GM12878 (cell line): ENCODE measurements around the gene POLE3. TPM values are rescaled to one million over a fixed set of nuclear protein-coding genes. Genes with fewer than 3 reads are reported as not detected.

Experiments used
- ATAC-seq: fragments of 200-7000 bp; cut with Tn5 transposase; 3 replicates; pipeline ENCODE4 v1.9.1; 2020; ENCODE audit warnings: mild to moderate bottlenecking, moderate library complexity
- BruUV-seq: library from RNA; stranded (reverse); fragments of 400-500 nt; replicated peaks from 2 replicates; lab custom pipeline; 2021; lab: Mats Ljungman, UMichigan
- CTCF ChIA-PET: fragments of 300-600 bp; sonication (Branson Sonifier 250); formaldehyde crosslinking; extraction: SDS; loops from one replicate; lab custom pipeline; 2021; ENCODE audit warnings: inconsistent platforms; lab: Yijun Ruan, JAX
- POLR2A ChIA-PET: fragments of 350-600 bp; formaldehyde crosslinking; extraction: SDS; loops from one replicate; lab custom pipeline; 2021; ENCODE audit warnings: inconsistent platforms; lab: Charles Lee
- RAD21 ChIA-PET: fragments of 300-600 bp; sonication (Branson Sonifier 250); formaldehyde crosslinking; loops from one replicate; lab custom pipeline; 2023; ENCODE audit warnings: antibody characterized with exemption; ENCODE audit not compliant: unreplicated experiment; lab: Charles Lee
- SMC1A ChIA-PET: fragments of 300-600 bp; sonication (Branson Sonifier 250); formaldehyde crosslinking; loops from one replicate; lab custom pipeline; 2023; ENCODE audit not compliant: unreplicated experiment, uncharacterized antibody; lab: Charles Lee
- DNase-seq: peaks from one replicate; pipeline ENCODE4 v3.0.0-alpha.2; 2011; ENCODE audit warnings: low read depth, low spot score
- FAIRE-seq: peaks from 3 replicates; lab custom pipeline; 2011; peaks lifted over from hg19 to GRCh38; lab: Jason Lieb, UNC
- H2AFZ ChIP-seq: 2 replicates; pipeline ENCODE4 v1.6.0; 2011; ENCODE audit warnings: low read depth, low read length, control low read depth; ENCODE audit not compliant: control insufficient read depth
- H3K27ac ChIP-seq: 2 replicates; pipeline ENCODE4 v1.5.1; 2011; ENCODE audit warnings: control low read depth; ENCODE audit not compliant: control insufficient read depth, insufficient read depth
- H3K27me3 ChIP-seq, 2 experiments: replicated peaks in 1 of 2; 2 replicates each; pipeline versions ENCODE4 v1.6.0 to v1.6.1; 2011; ENCODE audit warnings: low read length in 1 of 2; ENCODE audit not compliant: control insufficient read depth in 2 of 2, insufficient read depth in 2 of 2
- H3K36me3 ChIP-seq, 2 experiments: 2 replicates each; pipeline ENCODE4 v1.5.1; 2011; ENCODE audit warnings: low read length in 1 of 2; ENCODE audit not compliant: control insufficient read depth in 2 of 2, insufficient read depth in 2 of 2
- H3K4me1 ChIP-seq: 2 replicates; pipeline ENCODE4 v1.6.1; 2011; ENCODE audit warnings: mild to moderate bottlenecking, low read length, moderate library complexity, mixed read lengths; ENCODE audit not compliant: control insufficient read depth, insufficient read depth
- H3K4me2 ChIP-seq: 2 replicates; pipeline ENCODE4 v1.6.0; 2011; ENCODE audit warnings: control low read depth; ENCODE audit not compliant: control insufficient read depth, insufficient read depth
- H3K4me3 ChIP-seq: fragments of 200-600 bp; sonication (generic); 2 replicates; pipeline ENCODE4 v1.5.1; 2016
- H3K79me2 ChIP-seq: 2 replicates; pipeline ENCODE4 v1.6.0; 2011; ENCODE audit warnings: low read length; ENCODE audit not compliant: control insufficient read depth, insufficient read depth
- H3K9ac ChIP-seq: 2 replicates; pipeline ENCODE4 v1.8.0; 2011; ENCODE audit warnings: low read length, control low read depth, mixed read lengths; ENCODE audit not compliant: control insufficient read depth, insufficient read depth
- H3K9me3 ChIP-seq: replicated peaks from 3 replicates; pipeline ENCODE4 v1.5.1; 2011; ENCODE audit warnings: mild to moderate bottlenecking, low read length; ENCODE audit not compliant: control insufficient read depth, insufficient read depth
- H4K20me1 ChIP-seq: 2 replicates; pipeline ENCODE4 v1.6.0; 2011; ENCODE audit not compliant: control insufficient read depth, insufficient read depth
- CHD1 ChIP-seq: IDR thresholded peaks from 2 replicates; pipeline ENCODE4 v1.6.1; 2012; ENCODE audit warnings: low read depth, low read length, improper control_type of control experiment
- CHD2 ChIP-seq: IDR thresholded peaks from 2 replicates; pipeline ENCODE4 v1.6.1; 2011; ENCODE audit warnings: low read depth, low read length, improper control_type of control experiment, borderline replicate concordance
- KLF5 ChIP-seq: fragments of 450-650 bp; IDR thresholded peaks from 2 replicates; pipeline ENCODE4 v1.6.1; 2014; ENCODE audit warnings: mild to moderate bottlenecking; ENCODE audit not compliant: partially characterized antibody
- POU2F2 ChIP-seq: IDR thresholded peaks from 3 replicates; pipeline ENCODE4 v1.6.1; 2011; ENCODE audit warnings: low read depth, mild to moderate bottlenecking, low read length, borderline replicate concordance
- RCOR1 ChIP-seq: conservative IDR thresholded peaks from 2 replicates; pipeline ENCODE4 v1.6.1; 2012; ENCODE audit warnings: low read depth, low read length, improper control_type of control experiment
- WGBS: methylation state at CpG from one replicate; pipeline ENCODE4 v1.1.6; 2016; ENCODE audit warnings: low lambda C conversion rate; ENCODE audit not compliant: insufficient replicate concordance, insufficient coverage; ENCODE audit errors: missing lambda C conversion rate; 5-methylcytosine and 5-hydroxymethylcytosine counted together
- in situ Hi-C: fragments of 300-500 bp; cut with MboI; formaldehyde crosslinking; loops from 9 replicates; pipeline ENCODE4 v1.14.3; 2018; ENCODE audit warnings: mixed read lengths
- intact Hi-C: fragments of 100-400 bp; cut with micrococcal nuclease; formaldehyde crosslinking; loops from one replicate; pipeline ENCODE4 v1.14.2; 2022; ENCODE audit not compliant: unreplicated experiment
- polyA plus RNA-seq, 11 experiments: library from polyadenylated mRNA; depleted of rRNA in 4 of 11; unstranded in 6 of 11; stranded (reverse) in 5 of 11; fragments of >200 nt; fragmentation: Nextera tagmentation in 4 of 11; fragmentation: Illumina TruSeq in 1 of 11; extraction: Ambion mirVana in 4 of 11; extraction: Trizol in 1 of 11; gene quantifications; 1 replicate in 1 of 11; 2 replicates in 10 of 11; pipeline versions ENCODE4 v1.2.1 to v1.2.3, GENCODE V29; 2011 to 2016; ENCODE audit warnings: inconsistent platforms in 2 of 11, missing spikeins in 2 of 11, low read depth in 1 of 11
- total RNA-seq, 4 experiments: library from RNA; depleted of rRNA in 3 of 4; stranded (reverse); fragments of >200 nt in 3 of 4; fragmentation: Illumina TruSeq in 1 of 4; extraction: Trizol in 1 of 4; gene quantifications; 2 replicates each; pipeline versions ENCODE4 v1.2.1 to v1.2.3, GENCODE V29; 2013 to 2021
- TF ChIP-seq, protein P1 (sequence below): IDR thresholded peaks from 2 replicates; pipeline ENCODE4 v1.6.1; 2012; ENCODE audit warnings: low read depth, low read length, improper control_type of control experiment
- TF ChIP-seq, protein P2 (sequence below): fragments of 450-650 bp; formaldehyde crosslinking; IDR thresholded peaks from 2 replicates; pipeline ENCODE4 v1.4.0; 2022; ENCODE audit warnings: mild to moderate bottlenecking, moderate library complexity

POLE3 gene
- total and polyA plus RNA-seq, 10 of the 15 experiments (the other 5 are each of a cell fraction or from before 2014, with no cell fraction given): 40.8 to 116 (median 80.2) TPM

DNA sequence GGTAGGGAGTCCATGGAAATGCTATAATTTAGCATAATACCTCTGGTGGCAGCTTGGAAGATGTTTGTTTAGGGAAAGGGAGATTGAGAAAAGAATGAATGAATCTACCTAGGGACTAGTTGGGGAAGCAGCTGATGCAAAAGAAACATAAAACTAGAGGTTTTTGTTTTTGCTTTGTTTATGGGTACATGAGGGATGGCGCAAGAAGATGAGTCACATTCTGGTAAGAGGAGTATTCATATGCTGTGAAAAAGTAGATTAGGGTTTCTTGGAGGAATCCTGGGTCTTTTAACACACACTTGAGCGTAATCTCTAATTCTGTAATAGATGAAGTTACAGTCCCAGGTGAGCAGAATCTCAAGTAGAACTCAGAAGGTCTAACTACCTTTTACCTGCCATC, 17.2 kb upstream of the POLE3 start:
- Histone ChIP-seq H4K20me1 (no peaks in the 10 kb centered on the region), H3K27me3 (no peaks in the 10 kb centered on the region), H3K36me3 (no peaks in the 10 kb centered on the region), H3K4me1 (no peaks in the 10 kb centered on the region), H3K9me3 (no peaks in the 10 kb centered on the region), H3K4me2 (no peak overlapping the region), H3K79me2 (no peaks in the 10 kb centered on the region), H2AFZ (no peak overlapping the region), H3K27ac (no peak overlapping the region), H3K9ac (no peak overlapping the region), H3K4me3 (no peak overlapping the region)
- TF ChIP-seq POU2F2 (no peak), KLF5 (no peak)
- no TSS peak for BruUV-seq
- intact Hi-C loops: no loop called here
- CTCF ChIA-PET: interaction anchor here (0.8 to 1.0 kb wide), 3 partner anchors 18 to 229 kb away, joined by 3 read pairs; partner anchors contain the start of gene ALAD
- SMC1A ChIA-PET: interaction anchor here (0.7 kb wide), 1 partner anchor 153 kb away, joined by 3 read pairs; the partner anchor contains the start of gene CDC26
- RAD21 ChIA-PET: no interaction called here
- FAIRE-seq: no peak
- WGBS: 69% methylated on average over 2 of the region's 2 CpGs
- DNase-seq: no peak
- no peak for ATAC-seq
- in situ Hi-C loops: no loop called here
- POLR2A ChIA-PET: no interaction called here

DNA sequence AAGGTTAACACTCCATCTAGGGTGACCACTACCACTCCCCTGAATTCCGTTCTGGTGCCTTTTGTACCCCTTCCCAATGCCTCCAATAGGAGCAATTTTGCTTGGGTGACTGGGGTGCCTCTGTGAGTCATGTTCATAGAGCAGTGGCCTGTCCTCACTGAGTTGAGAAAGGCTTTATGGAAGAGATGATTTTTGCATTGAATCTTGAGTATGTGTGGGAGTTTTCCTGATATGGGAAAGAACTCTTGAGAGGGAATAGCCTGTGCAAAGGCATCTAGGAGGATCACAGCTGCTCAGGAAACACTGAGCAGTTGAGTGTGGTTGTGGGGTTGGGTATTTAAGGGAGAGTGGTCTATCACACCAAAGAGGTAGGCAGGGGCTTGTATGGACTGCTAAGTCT, 16.2 kb upstream of the POLE3 start:
- Histone ChIP-seq H3K79me2 (no peaks in the 10 kb centered on the region), H3K9me3 (no peaks in the 10 kb centered on the region), H3K4me3 (no peak overlapping the region), H4K20me1 (no peaks in the 10 kb centered on the region), H3K4me1 (no peaks in the 10 kb centered on the region), H3K4me2 (no peak overlapping the region), H3K9ac (no peak overlapping the region), H2AFZ (no peak overlapping the region), H3K27ac (no peak overlapping the region), H3K27me3 (no peaks in the 10 kb centered on the region), H3K36me3 (no peaks in the 10 kb centered on the region)
- FAIRE-seq (no peak), ATAC-seq (no peak), DNase-seq (no peak)
- TF ChIP-seq, protein P1, sequence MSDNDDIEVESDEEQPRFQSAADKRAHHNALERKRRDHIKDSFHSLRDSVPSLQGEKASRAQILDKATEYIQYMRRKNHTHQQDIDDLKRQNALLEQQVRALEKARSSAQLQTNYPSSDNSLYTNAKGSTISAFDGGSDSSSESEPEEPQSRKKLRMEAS: no peak
- no peak for TF ChIP-seq CHD1
- TF ChIP-seq CHD2: no peak
- TF ChIP-seq, protein P2, sequence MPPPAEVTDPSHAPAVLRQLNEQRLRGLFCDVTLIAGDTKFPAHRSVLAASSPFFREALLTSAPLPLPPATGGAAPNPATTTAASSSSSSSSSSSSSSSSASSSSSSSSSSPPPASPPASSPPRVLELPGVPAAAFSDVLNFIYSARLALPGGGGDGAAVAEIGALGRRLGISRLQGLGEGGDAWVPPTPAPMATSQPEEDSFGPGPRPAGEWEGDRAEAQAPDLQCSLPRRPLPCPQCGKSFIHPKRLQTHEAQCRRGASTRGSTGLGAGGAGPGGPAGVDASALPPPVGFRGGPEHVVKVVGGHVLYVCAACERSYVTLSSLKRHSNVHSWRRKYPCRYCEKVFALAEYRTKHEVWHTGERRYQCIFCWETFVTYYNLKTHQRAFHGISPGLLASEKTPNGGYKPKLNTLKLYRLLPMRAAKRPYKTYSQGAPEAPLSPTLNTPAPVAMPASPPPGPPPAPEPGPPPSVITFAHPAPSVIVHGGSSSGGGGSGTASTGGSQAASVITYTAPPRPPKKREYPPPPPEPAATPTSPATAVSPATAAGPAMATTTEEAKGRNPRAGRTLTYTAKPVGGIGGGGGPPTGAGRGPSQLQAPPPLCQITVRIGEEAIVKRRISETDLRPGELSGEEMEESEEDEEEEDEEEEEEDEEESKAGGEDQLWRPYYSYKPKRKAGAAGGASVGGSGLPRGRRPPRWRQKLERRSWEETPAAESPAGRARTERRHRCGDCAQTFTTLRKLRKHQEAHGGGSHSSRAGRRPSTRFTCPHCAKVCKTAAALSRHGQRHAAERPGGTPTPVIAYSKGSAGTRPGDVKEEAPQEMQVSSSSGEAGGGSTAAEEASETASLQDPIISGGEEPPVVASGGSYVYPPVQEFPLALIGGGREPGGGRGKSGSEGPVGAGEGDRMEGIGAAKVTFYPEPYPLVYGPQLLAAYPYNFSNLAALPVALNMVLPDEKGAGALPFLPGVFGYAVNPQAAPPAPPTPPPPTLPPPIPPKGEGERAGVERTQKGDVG (CRISPR knock-in tag): no peak
- TF ChIP-seq RCOR1: no peak
- SMC1A ChIA-PET: interaction anchor here (0.7 kb wide), 2 partner anchors 94 to 152 kb away, joined by 3 read pairs; partner anchors contain the start of gene CDC26
- 0% methylated on average over 1 of the region's 1 CpG for WGBS
- RAD21 ChIA-PET: no interaction called here
- BruUV-seq: no TSS peak
- POLR2A ChIA-PET: no interaction called here
- CTCF ChIA-PET: interaction anchor here (0.8 to 1.0 kb wide), 4 partner anchors 19 to 230 kb away, joined by 3 to 4 read pairs (median 3); partner anchors contain the start of gene ALAD
- in situ Hi-C loops (no loop called here), intact Hi-C loops (no loop called here)
